ENCODE data around the gene CDH18.
"Not testable (repeated sequence)": the region's sequence is repeated elsewhere in the genome, so short reads cannot be mapped to it uniquely, and the experiment has no call there.

The CDH18 gene

DNA sequence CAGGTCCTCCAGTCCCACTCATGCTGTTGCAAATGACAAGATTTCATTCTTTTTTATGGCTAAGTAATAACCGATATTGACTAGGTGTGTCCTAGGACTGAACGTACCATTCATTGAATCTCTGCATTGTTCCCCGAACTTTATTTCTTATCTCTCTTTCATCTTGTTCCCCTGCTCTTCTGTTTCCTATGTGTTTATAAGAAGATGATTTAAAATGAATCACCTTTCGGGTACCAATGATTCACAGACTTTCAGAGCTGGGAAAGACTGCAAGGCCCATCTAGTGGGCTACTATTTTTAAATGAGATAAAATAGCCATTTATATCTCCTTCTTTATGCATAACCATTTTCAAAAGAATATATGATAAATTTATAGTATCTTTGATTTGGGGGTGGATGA, 133.0 kb downstream of the CDH18 start:
- DNase-seq, result no peak

DNA sequence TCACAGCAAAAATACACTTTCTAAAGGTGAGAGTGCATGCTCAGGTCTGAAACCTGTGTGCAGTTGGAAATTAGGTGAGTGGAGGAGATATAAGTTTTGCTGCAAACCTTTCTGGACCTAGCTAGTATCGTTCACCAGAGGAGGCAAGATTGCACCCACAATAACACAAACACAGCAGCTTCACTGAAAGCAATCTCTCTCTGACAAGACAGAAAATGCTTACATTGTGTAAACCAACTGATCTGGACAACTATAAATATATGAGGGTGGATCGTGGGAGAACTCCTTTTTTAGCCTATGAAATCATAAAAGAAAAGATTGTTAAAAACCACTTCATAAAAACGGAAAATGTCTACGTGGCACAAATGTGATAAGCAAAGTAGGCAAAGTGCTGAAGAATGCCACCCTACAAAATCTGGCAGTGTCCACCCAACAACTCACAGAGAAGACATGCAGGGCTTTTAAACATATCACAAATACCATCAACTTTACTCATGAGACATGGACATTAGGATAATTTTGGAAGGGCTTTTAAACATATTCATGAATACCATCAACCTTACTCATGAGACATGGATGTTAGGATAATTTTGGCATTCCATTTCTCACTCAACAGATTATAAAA, 134.3 kb downstream of the CDH18 start:
- no peak for DNase-seq

DNA sequence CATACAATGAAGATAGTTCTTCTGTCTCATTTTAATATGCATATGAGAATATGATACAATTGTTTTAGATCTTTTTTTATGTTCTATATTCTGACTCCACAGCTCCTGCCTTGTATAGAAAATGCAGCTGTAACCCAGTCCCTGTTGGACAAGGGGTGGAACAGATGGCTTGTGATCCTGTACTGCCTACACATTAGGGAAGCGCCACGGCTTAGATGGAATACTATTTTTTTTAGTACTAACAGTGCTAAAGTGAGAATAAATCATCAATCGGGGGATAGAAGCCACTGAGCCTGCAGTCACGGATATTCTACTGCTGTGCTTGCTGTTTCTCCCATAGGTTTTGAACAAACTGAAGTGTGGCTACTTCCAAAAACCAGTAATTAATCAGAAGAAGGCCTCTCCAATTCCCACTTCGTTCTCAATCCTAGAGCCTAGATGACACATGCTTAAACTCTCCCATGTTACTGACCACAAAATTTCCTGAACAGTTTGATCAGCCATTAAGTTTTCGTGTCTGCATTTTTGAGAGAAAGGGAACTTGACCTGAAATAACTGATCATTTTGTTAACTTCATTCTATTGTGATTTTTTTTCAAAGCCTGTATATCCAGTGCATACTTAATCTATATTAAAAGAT, 150.3 kb downstream of the CDH18 start:
- no peak for DNase-seq

DNA sequence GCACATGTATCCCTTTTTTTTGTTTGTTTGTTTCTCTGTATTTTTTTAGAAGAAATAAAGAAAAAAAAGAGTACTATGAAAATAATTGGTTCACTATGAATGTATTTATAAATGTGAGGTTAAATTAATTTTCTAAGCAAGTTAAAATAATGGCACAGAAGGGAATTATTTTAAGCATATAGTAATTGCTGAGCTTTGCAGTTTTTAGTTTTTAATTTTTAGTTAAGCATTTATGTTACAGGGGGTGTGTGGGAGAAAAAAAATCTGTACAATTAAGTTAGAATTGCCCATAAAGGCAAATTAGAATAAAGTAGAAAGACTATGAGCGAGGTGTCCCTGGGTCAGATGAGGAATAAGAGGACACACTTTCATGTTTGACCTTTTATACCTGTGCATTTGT, 152.6 kb downstream of the CDH18 start:
- no peak for DNase-seq

DNA sequence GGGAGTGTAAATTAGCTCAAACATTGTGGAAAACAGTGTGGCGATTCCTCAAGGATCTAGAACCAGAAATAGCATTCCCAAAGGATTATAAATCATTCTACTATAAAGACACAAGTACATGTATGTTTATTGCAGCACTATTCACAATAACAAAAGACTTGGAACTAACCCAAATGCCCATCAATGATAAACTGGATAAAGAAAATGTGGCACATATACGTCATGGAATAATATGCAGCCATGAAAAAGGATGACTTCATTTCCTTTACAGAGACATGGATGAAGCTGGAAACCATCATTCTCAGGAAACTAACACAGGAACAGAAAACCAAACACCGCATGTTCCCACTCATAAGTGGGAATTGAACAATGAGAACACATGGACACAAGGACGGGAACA, 175.3 kb downstream of the CDH18 start:
- not testable (repeated sequence) for DNase-seq

DNA sequence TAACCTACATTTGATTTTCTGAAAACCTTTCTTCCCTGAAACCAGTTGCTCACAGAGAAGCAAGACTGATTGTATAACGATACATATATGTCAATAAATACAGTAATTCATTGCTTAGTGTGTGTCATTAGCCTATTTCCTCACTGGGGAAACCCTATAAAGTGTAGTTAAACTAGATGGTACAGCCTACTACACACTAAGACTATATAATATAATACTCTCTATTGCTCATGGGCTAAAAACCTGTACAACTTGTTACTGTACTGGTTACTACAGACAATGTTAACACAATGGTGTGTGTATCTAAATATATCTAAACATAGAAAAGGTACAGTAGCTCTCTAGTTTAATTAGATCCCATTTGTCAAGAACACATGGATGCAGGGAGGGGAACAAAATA, 181.2 kb downstream of the CDH18 start:
- DNase-seq, result no peak

DNA sequence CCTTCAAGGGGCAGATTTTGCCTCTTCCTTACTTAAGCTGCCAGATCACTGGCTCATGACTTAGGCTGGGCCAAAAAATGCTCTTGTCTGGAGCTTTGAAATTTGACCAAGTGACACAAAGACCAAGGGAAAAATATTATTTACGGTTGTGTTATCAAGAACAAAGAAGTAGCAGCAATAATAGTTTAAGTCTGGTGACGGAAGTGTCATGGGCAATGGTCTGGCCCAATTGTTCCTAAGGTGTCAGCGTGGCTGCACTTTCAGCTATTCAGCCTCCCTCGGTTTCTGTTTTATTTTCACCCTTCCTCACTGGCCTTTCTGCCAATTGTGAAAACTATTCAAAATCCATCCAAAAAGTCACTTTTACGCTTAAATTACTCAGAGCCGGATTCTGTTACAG, 185.3 kb downstream of the CDH18 start:
- no peak for DNase-seq

DNA sequence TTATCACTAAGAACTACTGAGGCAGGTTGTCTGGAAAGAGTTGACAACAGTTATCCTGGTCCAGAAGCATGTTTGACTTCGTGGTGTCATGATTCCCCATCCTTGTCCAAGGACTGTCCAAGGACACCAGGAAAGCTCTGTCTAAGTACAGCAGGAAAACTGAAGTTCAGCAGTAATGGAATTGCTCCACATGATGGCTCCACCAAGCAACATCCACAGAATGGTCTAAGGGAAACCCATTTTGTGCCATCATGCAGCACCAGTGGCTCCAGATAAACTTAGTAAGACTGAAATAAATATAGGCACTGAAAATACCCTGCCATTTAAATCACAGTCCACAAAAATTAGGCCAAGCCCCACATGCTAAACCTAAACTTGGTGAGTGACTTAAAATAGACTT, 192.8 kb downstream of the CDH18 start:
- no peak for DNase-seq

DNA sequence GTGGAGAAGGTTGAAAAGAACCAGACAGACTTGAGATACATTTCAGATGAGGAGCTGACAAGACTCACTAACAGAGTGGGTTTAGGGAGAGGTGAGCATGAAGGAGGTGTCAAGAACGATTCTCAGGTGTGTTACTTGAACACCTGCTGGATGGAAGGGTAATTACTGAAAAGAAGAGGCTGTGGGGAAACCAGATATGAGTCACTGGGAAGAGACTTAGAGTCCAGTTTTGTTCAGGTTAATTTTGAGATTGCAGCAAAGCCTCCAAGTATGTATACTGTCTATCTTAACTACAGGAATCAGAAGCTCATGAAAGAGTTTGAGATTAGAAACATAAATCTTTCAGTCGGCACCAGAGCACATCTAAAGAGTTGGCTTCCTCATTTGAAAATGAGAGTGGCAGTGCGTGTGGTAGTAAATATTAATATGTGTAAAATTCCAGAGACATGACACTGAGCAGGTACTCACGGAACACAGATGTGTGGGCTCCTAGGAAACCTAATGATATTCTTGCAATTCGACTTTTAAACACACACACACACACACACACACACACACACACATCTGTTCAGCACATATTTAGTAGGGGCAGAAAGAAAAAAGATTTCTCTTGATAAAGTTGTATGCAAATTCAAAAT, 197.1 kb downstream of the CDH18 start:
- DNase-seq, result no peak

DNA sequence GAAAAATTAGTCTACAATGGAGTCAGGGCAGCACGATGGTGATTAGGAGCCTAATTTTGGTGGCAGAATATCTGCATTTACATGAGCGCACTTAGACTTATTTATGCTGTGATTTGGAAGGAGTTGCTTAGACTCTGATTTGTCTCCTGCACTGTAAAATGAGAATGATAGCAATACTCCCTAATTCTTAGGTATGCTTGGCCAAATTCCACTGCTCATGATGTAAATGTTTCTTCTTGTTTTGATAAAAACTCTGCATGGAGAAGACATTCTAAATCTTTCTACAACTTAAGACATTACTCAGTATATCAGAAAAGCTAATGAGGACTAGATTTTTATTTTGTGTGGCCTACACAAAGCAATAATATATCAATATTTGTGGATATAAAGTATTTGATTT, 205.4 kb downstream of the CDH18 start:
- no peak for DNase-seq

DNA sequence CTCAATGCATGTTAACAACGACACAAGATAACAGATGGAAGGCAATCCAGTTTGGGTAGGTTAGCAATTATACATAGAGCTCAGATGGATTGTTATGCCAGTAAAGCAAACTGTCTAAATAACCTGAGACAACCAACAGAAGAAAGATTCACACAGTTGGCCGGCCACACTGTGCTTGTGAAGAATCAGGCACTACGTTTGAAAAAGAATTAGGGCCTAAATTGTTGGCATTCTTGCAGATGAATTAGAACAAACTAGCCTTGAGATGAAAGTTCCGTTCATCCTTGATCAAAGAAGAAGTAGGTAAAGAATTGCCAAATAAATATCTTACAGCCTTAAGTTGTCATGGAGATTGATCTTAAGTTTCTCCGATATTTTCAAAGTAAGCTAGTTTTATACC, 210.6 kb downstream of the CDH18 start:
- DNase-seq, result no peak

DNA sequence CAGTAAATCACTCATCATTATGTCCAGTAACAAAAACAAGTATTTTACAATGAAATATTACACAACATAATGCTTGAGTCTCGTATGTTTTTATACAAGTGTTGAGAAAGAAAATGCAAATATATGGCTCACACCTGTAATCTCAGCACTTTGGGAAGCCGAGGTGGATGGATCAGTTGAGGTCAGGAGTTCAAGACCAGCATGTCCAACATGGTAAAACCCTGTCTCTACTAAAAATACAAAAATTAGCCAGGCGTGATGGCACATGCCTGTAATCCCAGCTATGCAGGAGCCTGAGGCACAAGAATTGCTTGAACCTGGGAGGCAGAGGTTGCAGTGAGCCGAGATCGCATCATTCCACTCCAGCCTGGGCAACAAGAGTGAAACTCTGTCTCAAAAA, 211.1 kb downstream of the CDH18 start:
- not testable (repeated sequence) for DNase-seq

DNA sequence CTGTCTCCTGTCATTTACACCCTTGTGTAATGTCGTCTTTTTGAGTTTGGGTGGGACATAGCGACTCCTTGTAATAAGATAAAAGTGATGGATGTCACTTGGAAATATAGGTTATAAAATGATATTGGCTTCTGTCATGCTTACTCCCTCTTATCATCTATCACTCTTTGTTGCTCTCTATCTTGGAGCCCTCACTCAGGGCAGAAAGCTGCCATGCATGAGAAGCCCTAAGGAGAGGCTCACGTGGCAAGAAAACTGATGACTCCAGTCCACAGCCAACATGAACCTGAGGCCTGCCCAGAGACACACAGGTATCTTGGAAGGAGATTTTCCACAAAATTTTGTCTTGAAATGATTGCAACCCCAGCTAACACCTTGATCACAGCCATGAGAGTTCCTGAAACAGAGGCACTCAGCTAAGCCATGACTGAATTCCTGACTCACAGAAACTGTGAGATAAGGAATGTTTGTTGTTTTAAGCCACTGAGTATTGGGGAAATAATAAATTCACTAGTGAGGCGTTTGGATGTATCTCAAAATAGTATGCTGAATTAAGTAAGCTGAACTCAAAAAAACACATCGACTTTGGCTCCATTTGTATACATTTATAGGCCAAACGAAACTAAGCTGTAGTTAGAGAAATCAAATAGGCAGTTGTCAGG, 216.7 kb downstream of the CDH18 start:
- DNase-seq, result no peak

DNA sequence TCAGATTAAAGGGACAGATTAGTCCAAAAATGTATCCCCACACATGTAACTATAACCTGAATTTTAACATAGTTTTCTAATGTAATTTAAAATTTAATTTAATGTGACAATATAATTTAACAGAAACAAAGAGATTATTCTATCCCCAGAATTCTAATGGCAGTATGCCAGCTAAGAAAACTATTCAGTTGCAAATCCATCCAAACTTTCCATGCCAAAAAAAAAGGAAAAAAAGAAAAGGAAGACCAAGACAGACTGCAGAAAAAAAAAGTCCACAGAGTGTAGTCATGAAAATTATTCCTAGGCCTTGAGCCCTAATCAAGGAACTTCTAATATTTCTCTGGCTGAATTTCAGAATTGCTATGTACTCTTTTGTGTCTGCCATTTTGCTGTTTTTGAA, 217.6 kb downstream of the CDH18 start:
- DNase-seq, result no peak

DNA sequence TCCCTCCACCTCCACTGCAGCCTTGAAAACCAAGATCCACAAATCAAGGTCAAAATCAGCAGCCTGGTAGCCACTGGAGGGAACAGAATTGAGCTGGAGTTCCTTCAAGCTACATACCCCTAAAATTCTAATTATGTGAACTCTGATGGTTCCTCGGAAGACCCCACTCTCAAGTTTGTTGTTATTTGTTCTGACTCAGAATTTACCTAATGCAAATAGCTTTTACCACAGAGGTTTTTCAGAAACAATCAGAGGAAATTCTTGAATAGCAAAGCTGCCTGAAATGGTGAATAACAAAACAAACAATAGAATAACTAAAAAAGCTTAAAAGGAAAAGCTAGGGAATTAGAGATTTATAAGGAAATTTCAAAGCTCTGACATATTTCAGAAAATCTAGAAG, 220.0 kb downstream of the CDH18 start:
- no peak for DNase-seq

DNA sequence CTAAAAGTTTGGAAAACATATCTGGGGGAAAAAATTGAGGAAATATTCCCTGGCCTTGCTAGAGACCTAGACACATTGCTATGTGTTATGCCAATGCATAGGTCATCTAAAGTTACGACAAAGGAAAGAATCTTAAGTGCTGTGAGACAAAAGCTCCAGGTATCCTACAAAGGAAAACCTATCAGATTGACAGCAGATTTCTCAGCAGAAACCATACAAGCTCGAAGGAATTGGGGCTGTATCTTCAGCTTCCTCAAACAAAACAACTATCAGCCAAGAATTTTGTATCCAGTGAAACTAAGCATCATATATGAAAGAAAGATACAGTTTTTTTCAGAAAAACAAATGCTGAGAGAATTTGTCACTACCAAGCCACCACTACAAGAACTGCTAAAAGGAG, 234.4 kb downstream of the CDH18 start:
- no peak for DNase-seq

DNA sequence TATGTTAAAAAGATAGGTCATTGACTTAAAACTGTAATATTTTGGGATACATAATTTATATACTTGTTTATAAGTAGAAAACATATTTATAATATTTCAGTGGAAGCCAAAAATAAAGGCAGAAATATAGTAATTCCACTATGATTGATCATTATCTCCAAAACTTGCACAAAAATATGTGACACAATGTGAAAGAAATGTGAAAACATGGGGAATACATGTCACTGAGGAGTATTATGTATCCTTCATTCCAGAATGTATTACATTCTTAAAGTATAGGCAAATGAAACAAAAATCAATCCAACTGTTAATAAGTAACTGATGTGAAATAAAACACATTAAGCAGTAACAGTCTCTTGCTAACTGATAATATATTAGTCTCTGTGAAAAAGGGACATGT, 236.7 kb downstream of the CDH18 start:
- DNase-seq, result no peak

DNA sequence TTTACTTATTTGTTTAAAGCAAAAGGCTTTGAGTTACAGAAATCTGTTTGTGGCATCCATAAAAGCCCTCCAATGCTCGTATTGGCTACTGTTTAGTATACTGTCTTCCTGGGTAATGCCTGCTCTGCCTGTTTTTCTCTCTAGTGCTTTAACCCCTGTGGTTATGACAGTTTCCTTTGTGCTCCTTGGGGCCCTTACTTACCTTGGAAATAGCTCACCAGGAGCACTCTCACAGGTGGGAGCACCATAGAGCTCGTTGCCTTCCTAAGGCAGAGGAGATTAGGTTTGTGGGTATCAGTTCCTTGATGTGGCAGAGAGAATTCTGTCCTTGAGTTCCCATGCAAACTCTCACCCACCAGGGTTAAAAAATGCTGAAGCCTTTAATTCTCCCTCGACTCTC, 242.8 kb downstream of the CDH18 start:
- no peak for DNase-seq

DNA sequence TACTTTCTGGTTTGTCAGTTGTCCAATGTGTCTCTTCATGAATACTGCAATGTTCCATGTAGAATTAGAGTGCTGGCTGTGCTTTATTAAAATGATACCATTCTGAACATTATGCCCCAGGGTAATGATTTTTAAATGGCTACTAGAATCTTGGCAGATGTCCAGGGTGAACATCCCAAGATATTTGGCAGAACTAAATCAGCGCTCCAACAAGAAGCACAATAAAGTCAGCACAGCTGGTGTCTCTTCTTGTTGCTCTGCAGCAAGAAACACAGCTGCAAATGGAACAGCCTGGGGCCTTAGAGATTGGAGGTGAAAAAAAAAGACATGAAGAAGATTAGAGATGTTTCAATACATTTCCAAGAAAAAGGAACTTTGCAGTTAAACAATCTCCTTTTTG, 248.3 kb downstream of the CDH18 start:
- no peak for DNase-seq

DNA sequence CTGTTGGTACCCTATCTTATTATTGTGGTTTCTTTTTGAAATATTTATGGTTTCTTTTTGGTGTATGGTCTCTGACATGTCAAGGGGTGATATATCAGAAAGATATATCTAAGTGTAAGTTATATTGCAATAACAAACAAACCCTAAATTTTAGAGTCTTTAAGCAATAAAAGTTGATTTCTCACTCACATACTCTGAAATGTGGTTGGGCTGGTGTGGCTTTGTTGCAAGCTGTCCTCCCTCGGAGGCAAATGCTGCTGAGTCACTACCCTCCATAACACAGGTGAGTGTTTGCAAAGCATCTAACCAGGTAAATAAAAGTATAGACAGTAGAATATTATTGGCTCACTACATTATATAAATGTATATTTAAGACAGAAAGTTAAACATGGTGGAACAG, 253.2 kb downstream of the CDH18 start:
- peak; percentile 72 for DNase-seq

DNA sequence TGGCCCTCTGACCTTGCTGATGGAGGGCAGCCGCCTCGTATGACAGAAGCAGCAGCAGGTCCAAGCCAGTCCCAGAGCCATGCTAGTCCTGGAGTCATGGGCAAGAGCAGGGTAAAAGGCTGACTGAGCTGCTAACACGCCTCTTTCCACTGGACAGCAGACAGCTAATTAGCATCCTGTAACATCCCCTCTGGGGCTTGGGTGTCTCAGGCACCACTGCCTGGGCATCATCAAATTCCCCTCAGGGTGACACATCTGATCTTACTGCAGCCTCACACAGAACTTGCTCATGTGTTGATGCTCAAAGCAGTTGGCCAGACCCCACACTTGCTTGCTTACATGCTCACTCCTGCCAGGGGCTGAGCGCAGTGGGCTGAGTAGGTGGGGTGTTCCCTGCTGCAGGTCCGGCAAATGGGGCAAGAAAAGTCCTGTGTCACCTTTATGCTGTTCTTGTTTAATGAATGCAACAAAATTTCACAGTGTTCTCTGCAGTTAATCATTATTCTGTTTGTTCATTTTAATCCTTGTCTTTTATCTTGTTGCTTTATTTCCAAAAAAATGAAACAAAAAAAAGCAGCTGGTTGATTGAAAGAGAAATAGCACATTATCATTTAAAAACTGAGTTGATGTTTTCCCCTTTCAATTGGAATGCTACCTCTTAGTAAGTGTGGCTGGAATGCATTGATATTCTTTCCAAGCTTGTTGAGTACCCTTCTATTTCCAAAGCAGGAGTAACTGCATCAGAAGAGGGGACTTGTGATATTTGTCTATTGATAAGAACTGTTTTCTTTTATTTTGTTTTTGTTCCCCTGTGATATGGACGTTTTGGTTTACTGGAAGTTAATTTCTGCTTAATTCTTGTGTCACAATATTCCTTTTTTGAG, 254.1 kb downstream of the CDH18 start:
- no peak for DNase-seq

DNA sequence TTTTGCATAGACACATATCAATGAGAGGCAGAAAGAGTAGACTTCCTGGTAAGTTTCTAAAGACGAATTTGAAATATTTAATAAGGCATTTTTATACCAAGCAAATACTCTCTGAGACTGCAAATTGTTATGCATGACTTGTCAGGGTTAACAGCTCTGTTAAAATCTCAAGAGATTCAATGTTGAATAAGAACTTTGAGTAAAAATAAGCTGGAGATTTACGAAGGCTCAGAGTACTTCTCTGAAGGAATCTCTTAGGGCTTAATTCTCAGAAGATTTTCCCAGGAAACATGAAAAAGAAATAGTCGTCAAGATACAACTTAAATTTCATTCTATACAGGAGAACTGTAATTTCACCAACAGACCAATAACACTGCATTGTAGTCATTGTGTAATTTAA, 259.4 kb downstream of the CDH18 start:
- DNase-seq, result no peak

DNA sequence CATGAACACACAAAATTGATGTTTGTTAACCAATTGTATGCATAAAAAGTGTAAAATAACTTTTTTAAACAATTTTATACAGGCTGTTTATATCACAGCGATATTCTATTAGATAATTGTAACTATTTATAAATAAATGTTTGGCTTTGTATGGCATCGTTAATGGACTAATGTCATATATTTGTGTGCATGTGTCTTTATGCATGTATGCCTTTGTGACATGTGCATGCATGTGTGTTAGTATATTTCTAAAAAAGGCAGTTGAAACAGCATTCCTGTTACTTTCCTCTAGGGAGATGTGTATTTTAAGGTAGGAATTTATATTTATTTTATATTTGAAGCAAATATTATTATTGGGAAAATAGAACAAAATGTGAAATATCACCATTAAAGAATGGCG, 268.9 kb downstream of the CDH18 start:
- DNase-seq, result no peak
